ENCODE measurements around the gene ZSWIM5. TPM values are rescaled to one million over a fixed set of nuclear protein-coding genes. Genes with fewer than 3 reads are reported as not detected.

The ZSWIM5 gene
- polyA plus RNA-seq, 4 donors: 6.1 to 7.6 (median 6.6) TPM

- no peak for DNase-seq (ENCODE audit: low read depth in 4 of 4, low spot score in 2 of 4)
These were observed 168.9 kb downstream of the ZSWIM5 start for GRCh38 chr1:45037456-45037855.

GRCh38 chr1:45035631-45036301, 170.6 kb downstream of the ZSWIM5 start:
- DNase-seq (ENCODE audit: low read depth in 4 of 4, low spot score in 2 of 4): no peak

- no peak for DNase-seq (ENCODE audit: low read depth in 4 of 4, low spot score in 2 of 4)
These were observed 173.0 kb downstream of the ZSWIM5 start for GRCh38 chr1:45033356-45033755.

- DNase-seq (ENCODE audit: low read depth in 4 of 4, low spot score in 2 of 4): no peak
These were observed 173.6 kb downstream of the ZSWIM5 start for GRCh38 chr1:45032837-45033236.

GRCh38 chr1:45026446-45026845, 180.0 kb downstream of the ZSWIM5 start:
- DNase-seq (ENCODE audit: low read depth in 4 of 4, low spot score in 2 of 4): no peak

GRCh38 chr1:45023663-45024062, 182.7 kb downstream of the ZSWIM5 start:
- DNase-seq (ENCODE audit: low read depth in 4 of 4, low spot score in 2 of 4): no peak

- DNase-seq (ENCODE audit: low read depth in 4 of 4, low spot score in 2 of 4): peak in 2 of 4 donors; percentile 22 to 40
These were observed 187.7 kb downstream of the ZSWIM5 start for GRCh38 chr1:45018599-45019230.

- no peak for DNase-seq (ENCODE audit: low read depth in 4 of 4, low spot score in 2 of 4)
These were observed 189.6 kb downstream of the ZSWIM5 start for GRCh38 chr1:45016767-45017166.

GRCh38 chr1:45016090-45016697, 190.2 kb downstream of the ZSWIM5 start:
- no peak for DNase-seq (ENCODE audit: low read depth in 4 of 4, low spot score in 2 of 4)

- no peak for DNase-seq (ENCODE audit: low read depth in 4 of 4, low spot score in 2 of 4)
These were observed 190.7 kb downstream of the ZSWIM5 start for GRCh38 chr1:45015683-45016082.

GRCh38 chr1:45014321-45015028, 191.9 kb downstream of the ZSWIM5 start:
- DNase-seq (ENCODE audit: low read depth in 4 of 4, low spot score in 2 of 4): peak; percentile 59 to 77 (median 66)

- no peak for DNase-seq (ENCODE audit: low read depth in 4 of 4, low spot score in 2 of 4)
These were observed 192.7 kb downstream of the ZSWIM5 start for GRCh38 chr1:45013551-45014209.

GRCh38 chr1:45012639-45013278, 193.6 kb downstream of the ZSWIM5 start:
- DNase-seq (ENCODE audit: low read depth in 4 of 4, low spot score in 2 of 4): peak in 2 of 4 donors; percentile 19 to 29

- peak; percentile 77 to 96 (median 88) for DNase-seq (ENCODE audit: low read depth in 4 of 4, low spot score in 2 of 4)
These were observed 194.4 kb downstream of the ZSWIM5 start, which contains the start of gene UROD for GRCh38 chr1:45011837-45012638. TSS of gene UROD (plus strand) at chr1:45012254. CDS start at chr1:45012266, 12 bp downstream.

GRCh38 chr1:45010855-45011811, 195.3 kb downstream of the ZSWIM5 start, which contains the start of gene HECTD3:
TSS of gene HECTD3 (minus strand) at chr1:45011324. CDS start at chr1:45011257, 67 bp downstream.
- DNase-seq (ENCODE audit: low read depth in 4 of 4, low spot score in 2 of 4): peak in 3 of 4 donors; percentile 32 to 63 (median 60)

- no peak for DNase-seq (ENCODE audit: low read depth in 4 of 4, low spot score in 2 of 4)
These were observed 196.2 kb downstream of the ZSWIM5 start for GRCh38 chr1:45009956-45010854.

- DNase-seq (ENCODE audit: low read depth in 4 of 4, low spot score in 2 of 4): no peak
These were observed 197.0 kb downstream of the ZSWIM5 start for GRCh38 chr1:45009296-45009865.
